ENCODE results near the gene TIMM10.

TIMM10 gene

GRCh38 chr11:57567515-57568329, 37.2 kb upstream of the TIMM10 start, which contains the start of gene UBE2L6:
UBE2L6 (minus strand) TSS chr11:57567672; CDS start chr11:57567611, 61 bp downstream.
- TF ChIP-seq POLR2AphosphoS5 (IDR thresholded peaks at IDR 0.05; ENCODE audit: low read depth) (no peak), SPI1 (IDR thresholded peaks at IDR 0.05; ENCODE audit: borderline replicate concordance, low read depth) (no peak), GABPA (IDR thresholded peaks at IDR 0.05; ENCODE audit: low read depth) (no peak), REST (IDR thresholded peaks at IDR 0.05; ENCODE audit: insufficient replicate concordance, low read depth) (no peak)
- TF ChIP-seq, protein P1, sequence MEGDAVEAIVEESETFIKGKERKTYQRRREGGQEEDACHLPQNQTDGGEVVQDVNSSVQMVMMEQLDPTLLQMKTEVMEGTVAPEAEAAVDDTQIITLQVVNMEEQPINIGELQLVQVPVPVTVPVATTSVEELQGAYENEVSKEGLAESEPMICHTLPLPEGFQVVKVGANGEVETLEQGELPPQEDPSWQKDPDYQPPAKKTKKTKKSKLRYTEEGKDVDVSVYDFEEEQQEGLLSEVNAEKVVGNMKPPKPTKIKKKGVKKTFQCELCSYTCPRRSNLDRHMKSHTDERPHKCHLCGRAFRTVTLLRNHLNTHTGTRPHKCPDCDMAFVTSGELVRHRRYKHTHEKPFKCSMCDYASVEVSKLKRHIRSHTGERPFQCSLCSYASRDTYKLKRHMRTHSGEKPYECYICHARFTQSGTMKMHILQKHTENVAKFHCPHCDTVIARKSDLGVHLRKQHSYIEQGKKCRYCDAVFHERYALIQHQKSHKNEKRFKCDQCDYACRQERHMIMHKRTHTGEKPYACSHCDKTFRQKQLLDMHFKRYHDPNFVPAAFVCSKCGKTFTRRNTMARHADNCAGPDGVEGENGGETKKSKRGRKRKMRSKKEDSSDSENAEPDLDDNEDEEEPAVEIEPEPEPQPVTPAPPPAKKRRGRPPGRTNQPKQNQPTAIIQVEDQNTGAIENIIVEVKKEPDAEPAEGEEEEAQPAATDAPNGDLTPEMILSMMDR (IDR thresholded peaks at IDR 0.05; ENCODE audit: insufficient read depth, low read length) = no peak
- peak within 1 kb of the TSS; percentile 51 for H3K27ac ChIP-seq (replicated peaks)

DNA sequence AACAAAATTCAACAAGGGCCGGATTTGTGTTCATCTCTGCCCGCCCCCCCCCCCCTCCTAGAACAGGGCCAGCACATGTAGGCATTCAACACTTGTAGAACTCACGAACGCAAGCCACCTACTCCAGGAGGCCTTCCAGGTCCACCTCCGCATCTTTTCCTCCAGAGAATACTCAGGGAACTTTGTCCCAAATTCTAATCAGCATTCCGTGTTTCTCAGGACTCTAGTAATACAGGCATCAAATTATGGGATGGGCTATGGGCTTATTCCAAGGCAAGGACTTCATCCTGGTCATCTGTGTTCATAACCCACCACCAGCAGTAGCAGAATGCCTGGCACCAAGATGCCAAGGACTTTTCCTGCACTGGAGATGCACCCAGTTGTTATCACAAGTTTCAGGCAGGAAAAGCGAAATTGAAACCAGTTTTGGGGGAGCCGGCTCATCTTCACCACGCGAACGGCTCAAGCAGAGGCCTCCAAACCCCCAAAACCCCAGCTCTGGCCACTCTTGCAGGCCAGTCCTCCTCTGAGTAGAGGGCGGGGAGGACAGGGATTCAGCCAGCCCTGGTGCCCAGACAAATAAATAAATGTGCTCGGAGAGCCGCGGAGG, 36.5 kb upstream of the TIMM10 start:
- TF ChIP-seq, protein P1 (IDR thresholded peaks at IDR 0.05; ENCODE audit: insufficient read depth, low read length) = no peak
- TF ChIP-seq SPI1 (IDR thresholded peaks at IDR 0.05; ENCODE audit: borderline replicate concordance, low read depth) = no peak
- no peak for TF ChIP-seq GABPA (IDR thresholded peaks at IDR 0.05; ENCODE audit: low read depth)
- TF ChIP-seq REST (IDR thresholded peaks at IDR 0.05; ENCODE audit: insufficient replicate concordance, low read depth) = no peak
- no peak for TF ChIP-seq POLR2AphosphoS5 (IDR thresholded peaks at IDR 0.05; ENCODE audit: low read depth)
- Histone ChIP-seq H3K4me3 (replicated peaks; ENCODE audit: insufficient read depth, low read length) (peak overlapping the region; percentile 90), H3K27me3 (ENCODE audit: insufficient read depth, poor library complexity, severe bottlenecking) (no peaks in the 10 kb centered on the region), H3K27ac (replicated peaks) (no peak overlapping the region; the same call in 1 of the 2 replicates)
- no peak for DNase-seq (ENCODE audit: low read depth in 1 of 2, low spot score in 1 of 2)

More at GRCh38 chr11:57567515-57568329, 37.2 kb upstream of the TIMM10 start, which contains the start of gene UBE2L6:
- peak; percentile 21 to 42 for DNase-seq (ENCODE audit: low read depth in 1 of 2, low spot score in 1 of 2)
- H3K4me3 ChIP-seq (replicated peaks; ENCODE audit: insufficient read depth, low read length) = peak within 1 kb of the TSS; percentile 90
- H3K27me3 ChIP-seq (ENCODE audit: insufficient read depth, poor library complexity, severe bottlenecking) = no peaks in the 10 kb centered on the region

GRCh38 chr11:57566005-57566904, 35.7 kb upstream of the TIMM10 start:
- peak; percentile 32; the same call in 1 of the 2 replicates for TF ChIP-seq SPI1 (IDR thresholded peaks at IDR 0.05; ENCODE audit: borderline replicate concordance, low read depth)
- TF ChIP-seq GABPA (IDR thresholded peaks at IDR 0.05; ENCODE audit: low read depth) = no peak
- H3K27ac ChIP-seq (replicated peaks) = peak overlapping the region; percentile 51
- H3K4me3 ChIP-seq (replicated peaks; ENCODE audit: insufficient read depth, low read length) = peak overlapping the region; percentile 90
- no peaks in the 10 kb centered on the region for H3K27me3 ChIP-seq (ENCODE audit: insufficient read depth, poor library complexity, severe bottlenecking)
- DNase-seq (ENCODE audit: low read depth in 1 of 2, low spot score in 1 of 2) = peak in 1 of 2 experiments; percentile 29

All from HL-60 (cell line).